Heart left ventricle (tissue), 16 donors: ENCODE data around the gene SRRM5. TPM values are rescaled to one million over a fixed set of nuclear protein-coding genes. Genes with fewer than 3 reads are reported as not detected.
A peak's percentile ranks its signal among the peaks of the same experiment; 100 is the strongest.

Experiments used
- ATAC-seq, 4 donors: fragments of 200-7000 bp; cut with Tn5 transposase; one replicate each; pipeline ENCODE4 v1.9.1; 2020 to 2022; ENCODE audit warnings: moderate library complexity in 4 of 4, mild to moderate bottlenecking in 3 of 4, moderate number of reproducible peaks in 1 of 4
- DNase-seq, 5 donors: peaks; one replicate each; pipeline ENCODE4 v3.0.0-alpha.2; 2020
- H3K27ac ChIP-seq, 12 donors: fragments of 200-600 bp; sonication (generic) in 4 of 12; one replicate each; pipeline versions ENCODE4 v1.5.0 to v1.8.0; 2016 to 2022; ENCODE audit warnings: mild to moderate bottlenecking in 2 of 12
- H3K27me3 ChIP-seq, 9 donors: fragments of 200-600 bp; sonication (generic) in 2 of 9; one replicate each; pipeline versions ENCODE4 v1.5.1 to v1.8.0; 2016 to 2022; ENCODE audit warnings: mild to moderate bottlenecking in 3 of 9
- H3K36me3 ChIP-seq, 9 donors: fragments of 200-600 bp; sonication (generic) in 2 of 9; one replicate each; pipeline versions ENCODE4 v1.5.0 to v1.8.0; 2018 to 2022; ENCODE audit warnings: mild to moderate bottlenecking in 2 of 9
- H3K4me1 ChIP-seq, 12 donors: fragments of 200-600 bp; sonication (generic) in 4 of 12; one replicate each; pipeline versions ENCODE4 v1.5.0 to v1.8.0; 2016 to 2022; ENCODE audit warnings: mild to moderate bottlenecking in 3 of 12
- H3K4me3 ChIP-seq, 12 donors: fragments of 200-600 bp; sonication (generic) in 4 of 12; one replicate each; pipeline versions ENCODE4 v1.5.0 to v1.8.0; 2017 to 2022; ENCODE audit warnings: mild to moderate bottlenecking in 9 of 12, moderate library complexity in 4 of 12
- H3K9me3 ChIP-seq, 12 donors: fragments of 200-600 bp; sonication (generic) in 4 of 12; one replicate each; pipeline versions ENCODE4 v1.5.0 to v1.8.0; 2016 to 2022; ENCODE audit warnings: mild to moderate bottlenecking in 1 of 12
- CTCF ChIP-seq, 12 donors: fragments of 200-600 bp; sonication (generic) in 4 of 12; IDR thresholded peaks; one replicate each; pipeline versions ENCODE4 v1.5.0 to v1.8.0; 2018 to 2022; ENCODE audit warnings: antibody characterized with exemption in 12 of 12, mild to moderate bottlenecking in 5 of 12
- POLR2A ChIP-seq, 2 donors: fragments of 450-650 bp; IDR thresholded peaks; one replicate each; pipeline ENCODE4 v1.6.1; 2017; ENCODE audit warnings: antibody characterized with exemption in 2 of 2, mild to moderate bottlenecking in 2 of 2, moderate library complexity in 2 of 2
- WGBS, 4 donors: extraction: QIAGEN DNeasy Blood & Tissue Kit in 2 of 4; methylation state at CpG; one replicate each; pipeline versions ENCODE4 v1.1.5 to v1.1.7; 2013 to 2018; 5-methylcytosine and 5-hydroxymethylcytosine counted together
- intact Hi-C, 10 donors: fragments of 100-400 bp; cut with DNase I; formaldehyde crosslinking; loops; one replicate each; pipeline versions ENCODE4 v1.11.1 to v1.14.2; 2022
- polyA plus RNA-seq, 2 donors: library from polyadenylated mRNA; stranded (reverse); fragments of 200-250 nt; gene quantifications; one replicate each; pipeline ENCODE4 v1.2.3, GENCODE V29; 2013
- total RNA-seq, 9 donors: library from RNA; depleted of rRNA in 2 of 9; stranded (reverse); fragments of >200 nt in 2 of 9; fragmentation: NEBNext Ultra II Directional in 3 of 9; extraction: Animal tissue kit (Norgen Biotek cat#: 25700) in 3 of 9; gene quantifications; one replicate each; pipeline versions ENCODE4 v1.1.0 to v1.2.4, GENCODE V29; 2016 to 2023
- donor health status: ischemic (EF 13 %, LVEDD 7.1; RV severe dilation, severe dysfunction).
- donor health status: healthy with polysubstance abuse.
- donor health status: DM: no; HTN: yes; CAD: no.
- donor health status: DM: no; HTN: no; CAD: no.
- donor health status: ischemic (EF 25% LVEDD 6.9; RV normal size, moderate dysfunction).
- donor health status: ischemic (EF 25% LVEDD 5.7; RV mildly dilated, moderate dysfunction).
- donor health status: healthy.
- donor health status: DM: yes; HTN: yes; CAD: no.
- donor health status: ischemic (EF 35%, LVEDD 5.7; RV mildly dilated, moderate dysfunction).
- donor health status: nonischemic (EF 11% LVEDD 7.7; RV severe dilation, severe dysfunction).
- donor health status: DM: yes; HTN: yes; CAD: no.
- donor health status: PGD.
- donor health status: ischemic (EF 29% LVEDD 5.4; RV normal size, mild dysfunction).
- donor health status: nonischemic (EF 23%, LVEDD 6.1; RV moderate dilation, normal function).

Gene SRRM5
- total and polyA plus RNA-seq, 11 donors: 0.07 to 0.80 (median 0.16) TPM; not detected in 2

- peaks cover 0 to 18% (median 13%) of the 10 kb centered on the region in 12 donors for H3K4me1 ChIP-seq
- H3K9me3 ChIP-seq: no peaks in the 10 kb centered on the region
- TF ChIP-seq CTCF (IDR thresholded peaks at IDR 0.05) (no peak), POLR2A (IDR thresholded peaks at IDR 0.05) (no peak)
- 47 to 52% (median 48%) methylated on average over 23 of the region's 23 CpGs for WGBS, 4 donors
- intact Hi-C loops: no loop called here
- no peaks in the 10 kb centered on the region for H3K36me3 ChIP-seq
- no peak for DNase-seq
- ATAC-seq: peak in 1 of 4 donors; percentile 11
- peak overlapping the region; percentile 48 to 98 (median 76) for H3K4me3 ChIP-seq
- H3K27ac ChIP-seq: peak overlapping the region; percentile 87 to 99 (median 96)
- H3K27me3 ChIP-seq: peaks cover 0 to 2% (median 0%) of the 10 kb centered on the region in 9 donors
Measured at GRCh38 chr19:43620061-43621001, 8.4 kb downstream of the SRRM5 start.

- DNase-seq: no peak
- WGBS, 4 donors: 59 to 85% (median 72%) methylated on average over 4 of the region's 4 CpGs
- TF ChIP-seq CTCF (IDR thresholded peaks at IDR 0.05) (no peak), POLR2A (IDR thresholded peaks at IDR 0.05) (no peak)
- Histone ChIP-seq H3K27me3 (peaks cover 0 to 2% (median 0%) of the 10 kb centered on the region in 9 donors), H3K9me3 (no peaks in the 10 kb centered on the region), H3K4me3 (no peak overlapping the region), H3K27ac (no peak overlapping the region), H3K36me3 (no peaks in the 10 kb centered on the region), H3K4me1 (peaks cover 0 to 18% (median 13%) of the 10 kb centered on the region in 12 donors)
- no peak for ATAC-seq
- intact Hi-C loops: no loop called here
Measured at GRCh38 chr19:43622070-43622469, 10.2 kb downstream of the SRRM5 start.

- ATAC-seq: no peak
- Histone ChIP-seq H3K36me3 (no peaks in the 10 kb centered on the region), H3K27me3 (peaks cover 0 to 2% (median 0%) of the 10 kb centered on the region in 9 donors), H3K4me1 (peaks cover 0 to 18% (median 13%) of the 10 kb centered on the region in 12 donors), H3K4me3 (no peak overlapping the region), H3K27ac (no peak overlapping the region), H3K9me3 (no peaks in the 10 kb centered on the region)
- TF ChIP-seq CTCF (IDR thresholded peaks at IDR 0.05) (no peak), POLR2A (IDR thresholded peaks at IDR 0.05) (no peak)
- WGBS, 4 donors: 84 to 100% (median 90%) methylated on average over 1 of the region's 1 CpG
- intact Hi-C loops: no loop called here
- no peak for DNase-seq
Measured at GRCh38 chr19:43622956-43623355, 11.1 kb downstream of the SRRM5 start.

- DNase-seq (no peak), ATAC-seq (no peak)
- Histone ChIP-seq H3K36me3 (no peaks in the 10 kb centered on the region), H3K9me3 (no peaks in the 10 kb centered on the region), H3K27me3 (peaks cover 0 to 2% (median 0%) of the 10 kb centered on the region in 9 donors), H3K4me1 (peaks cover 0 to 10% (median 6%) of the 10 kb centered on the region in 12 donors), H3K4me3 (no peak overlapping the region), H3K27ac (no peak overlapping the region)
- WGBS, 4 donors: 77 to 86% (median 82%) methylated on average over 35 of the region's 35 CpGs
- intact Hi-C loops: no loop called here
- TF ChIP-seq CTCF (IDR thresholded peaks at IDR 0.05) (no peak), POLR2A (IDR thresholded peaks at IDR 0.05) (no peak)
Measured at GRCh38 chr19:43623889-43624670, 12.2 kb downstream of the SRRM5 start.
